ENCODE measurements around the gene ANKRD12.

ANKRD12 gene

DNA sequence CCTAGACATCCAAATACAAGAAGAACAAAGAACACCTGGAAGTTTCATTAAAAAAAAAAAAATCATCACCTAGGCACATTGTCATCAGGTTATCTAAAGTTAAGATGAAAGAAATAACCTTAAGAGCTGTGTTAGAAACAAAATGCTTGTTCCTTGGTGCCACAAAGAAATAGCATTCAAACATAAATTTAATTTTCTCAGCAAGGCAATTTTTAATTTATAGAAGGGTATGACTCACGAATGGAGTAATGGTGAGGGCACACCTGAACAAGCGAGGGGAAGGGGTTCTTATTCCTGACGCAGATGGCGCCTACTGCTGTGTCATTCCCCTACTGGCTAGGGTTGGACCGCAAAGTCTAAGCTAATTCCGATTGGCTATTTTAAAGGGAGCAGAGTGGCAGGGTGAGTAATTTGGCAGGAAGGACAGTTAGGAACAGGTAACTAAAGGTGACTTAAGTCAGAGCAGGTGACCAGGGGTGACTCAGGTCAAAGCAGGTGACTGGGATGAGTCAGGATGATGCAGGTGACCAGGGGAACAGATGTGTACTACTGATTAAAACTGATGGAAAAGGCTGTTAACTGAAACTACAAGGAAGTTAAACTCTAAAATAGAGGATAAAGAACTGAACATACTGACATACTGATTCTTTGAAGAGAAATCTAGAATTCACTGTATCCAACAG, 167.9 kb downstream of the ANKRD12 start:
- H3K27me3 Mint-ChIP-seq, result peaks cover 15% of the 10 kb centered on the region
- DNase-seq, result no peak
- H3K27ac Mint-ChIP-seq, result no peak overlapping the region
- H3K4me1 Mint-ChIP-seq, result no peaks in the 10 kb centered on the region
- H3K36me3 Mint-ChIP-seq, result no peaks in the 10 kb centered on the region
- H3K9me3 Mint-ChIP-seq, result peaks cover 23% of the 10 kb centered on the region
- CTCF ChIA-PET, result no interaction called here
- H3K4me3 Mint-ChIP-seq, result no peak overlapping the region

DNA sequence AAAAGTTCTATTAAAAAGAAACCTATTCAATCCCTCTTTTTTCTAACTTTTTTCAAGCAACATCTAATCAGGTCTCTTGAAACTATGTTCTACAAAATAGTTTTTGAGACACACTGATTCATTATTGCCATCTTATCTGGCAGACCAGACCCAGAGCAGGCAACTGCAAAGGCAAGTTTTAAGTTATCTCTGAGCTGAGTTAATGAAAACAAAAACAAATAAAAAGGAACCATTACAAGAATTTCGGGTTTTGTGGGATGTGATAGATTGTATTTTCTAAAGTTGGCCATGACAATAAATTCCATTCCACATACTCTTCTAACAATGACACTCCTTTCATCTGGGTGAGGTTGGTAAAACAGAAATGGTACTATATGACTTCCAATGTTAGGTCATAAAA, 182.8 kb downstream of the ANKRD12 start:
- DNase-seq, result no peak
- H3K4me3 Mint-ChIP-seq, result no peak overlapping the region
- no peaks in the 10 kb centered on the region for H3K9me3 Mint-ChIP-seq
- no peaks in the 10 kb centered on the region for H3K36me3 Mint-ChIP-seq
- no peaks in the 10 kb centered on the region for H3K4me1 Mint-ChIP-seq
- no peak overlapping the region for H3K27ac Mint-ChIP-seq
- H3K27me3 Mint-ChIP-seq, result peaks cover 12% of the 10 kb centered on the region
- CTCF ChIA-PET, result interaction anchor here (0.6 kb wide), 1 partner anchor 677 kb away, joined by 3 read pairs; no protein-coding TSS in a partner anchor

DNA sequence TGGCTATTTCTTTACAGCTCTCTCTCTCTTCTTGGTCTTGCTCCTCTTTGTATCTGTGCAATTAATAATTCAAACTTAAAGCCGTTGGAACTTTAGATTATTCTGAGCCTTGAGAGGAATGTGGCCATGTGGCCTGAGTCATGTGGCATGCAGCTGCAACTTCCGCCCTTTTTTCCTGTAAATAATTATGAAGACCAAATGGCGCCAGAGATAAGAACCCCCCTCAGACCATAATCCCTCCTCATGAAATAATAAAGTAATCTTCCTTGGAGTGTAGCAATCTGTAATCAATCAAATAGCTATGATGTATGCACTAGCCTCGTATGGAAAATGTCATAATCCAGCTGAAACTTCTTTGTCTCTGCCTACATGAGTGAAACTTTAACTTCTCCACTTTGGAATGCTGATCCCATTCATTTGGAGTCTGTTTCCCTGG, 184.5 kb downstream of the ANKRD12 start:
- peaks cover 10% of the 10 kb centered on the region for H3K27me3 Mint-ChIP-seq
- H3K27ac Mint-ChIP-seq, result no peak overlapping the region
- DNase-seq, result no peak
- H3K9me3 Mint-ChIP-seq, result no peaks in the 10 kb centered on the region
- H3K36me3 Mint-ChIP-seq, result no peaks in the 10 kb centered on the region
- no peak overlapping the region for H3K4me3 Mint-ChIP-seq
- no peaks in the 10 kb centered on the region for H3K4me1 Mint-ChIP-seq
- CTCF ChIA-PET, result no interaction called here

DNA sequence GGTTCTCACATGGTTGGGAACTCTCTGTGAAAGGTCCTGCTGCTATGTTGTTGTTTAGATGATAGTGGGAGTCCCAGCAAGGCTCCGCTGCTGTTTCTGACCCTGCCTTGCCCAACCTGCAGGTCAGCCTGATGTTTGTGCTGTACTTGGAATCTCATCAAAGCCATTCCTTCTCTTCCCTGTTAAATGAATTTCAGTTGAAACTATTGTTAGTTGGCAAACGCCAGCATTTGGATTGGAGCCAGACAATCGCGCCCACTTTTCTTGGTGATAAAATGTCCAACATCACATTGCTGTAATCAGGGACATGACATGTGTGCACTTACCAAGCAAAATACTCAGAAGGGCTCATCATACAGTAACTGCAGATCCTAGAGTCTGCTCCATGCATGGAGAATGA, 185.2 kb downstream of the ANKRD12 start:
- CTCF ChIA-PET, result no interaction called here
- Mint-ChIP-seq H3K27me3 (peaks cover 14% of the 10 kb centered on the region), H3K27ac (no peak overlapping the region), H3K9me3 (no peaks in the 10 kb centered on the region), H3K4me3 (no peak overlapping the region), H3K36me3 (no peaks in the 10 kb centered on the region), H3K4me1 (no peaks in the 10 kb centered on the region)
- no peak for DNase-seq

DNA sequence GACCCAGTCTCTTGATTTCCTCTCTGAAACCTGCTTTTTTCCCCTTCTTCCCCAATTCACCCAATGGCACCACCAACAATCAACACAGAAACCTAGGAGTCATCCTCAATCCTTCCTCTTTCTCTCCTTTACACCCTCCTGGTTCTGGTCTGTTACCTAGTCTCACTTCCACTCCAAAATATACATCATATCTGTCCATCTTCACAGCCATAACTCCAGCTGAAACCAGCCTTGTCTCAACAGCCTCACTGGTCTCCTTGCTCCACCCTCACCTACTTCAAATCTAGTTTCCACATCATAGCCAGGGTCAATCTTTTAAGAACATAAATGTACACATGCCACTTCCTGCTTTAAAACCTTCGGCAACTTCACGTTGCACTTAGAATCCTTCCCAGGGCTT, 186.2 kb downstream of the ANKRD12 start:
- H3K9me3 Mint-ChIP-seq, result no peaks in the 10 kb centered on the region

DNA sequence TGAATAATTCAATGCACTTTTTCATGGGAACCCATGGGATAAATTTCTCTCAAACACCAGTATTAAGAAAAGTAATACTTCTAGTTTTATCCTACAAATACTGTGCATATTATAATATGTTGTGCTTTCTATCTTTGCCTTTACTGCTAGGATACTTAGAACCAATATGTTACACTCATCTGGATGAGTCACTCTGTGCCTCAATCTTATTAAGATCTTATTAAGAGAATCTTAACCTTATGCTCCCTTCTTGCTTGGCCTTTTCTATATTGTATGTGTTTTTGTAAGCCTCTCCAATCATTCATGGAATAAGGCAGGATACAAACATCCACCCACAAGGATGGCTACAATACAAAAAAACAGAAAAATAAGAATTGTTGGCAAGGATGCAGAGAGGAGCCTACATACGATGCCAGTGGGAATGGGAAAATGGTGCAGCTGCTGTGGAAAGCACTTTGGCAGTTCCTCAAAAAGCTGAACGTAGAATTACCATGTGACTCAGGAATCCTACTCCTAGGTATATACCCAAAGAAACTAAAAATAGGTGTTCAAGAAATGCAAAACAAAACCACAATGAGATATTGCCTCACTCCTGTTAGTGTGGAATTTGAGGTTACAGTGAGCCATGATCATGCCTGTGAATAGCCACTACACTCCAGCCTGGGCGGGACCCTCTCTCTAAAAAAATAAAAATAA, 187.3 kb downstream of the ANKRD12 start:
- Mint-ChIP-seq H3K9me3 (no peaks in the 10 kb centered on the region), H3K36me3 (no peaks in the 10 kb centered on the region), H3K4me3 (no peak overlapping the region), H3K27ac (no peak overlapping the region), H3K27me3 (peaks cover 11% of the 10 kb centered on the region), H3K4me1 (no peaks in the 10 kb centered on the region)
- CTCF ChIA-PET, result no interaction called here
- DNase-seq, result no peak

More for the DNA sequence above, 186.2 kb downstream of the ANKRD12 start:
- Mint-ChIP-seq H3K4me3 (no peak overlapping the region), H3K27ac (no peak overlapping the region), H3K4me1 (no peaks in the 10 kb centered on the region), H3K27me3 (peaks cover 15% of the 10 kb centered on the region), H3K36me3 (no peaks in the 10 kb centered on the region)
- CTCF ChIA-PET, result no interaction called here
- no peak for DNase-seq

DNA sequence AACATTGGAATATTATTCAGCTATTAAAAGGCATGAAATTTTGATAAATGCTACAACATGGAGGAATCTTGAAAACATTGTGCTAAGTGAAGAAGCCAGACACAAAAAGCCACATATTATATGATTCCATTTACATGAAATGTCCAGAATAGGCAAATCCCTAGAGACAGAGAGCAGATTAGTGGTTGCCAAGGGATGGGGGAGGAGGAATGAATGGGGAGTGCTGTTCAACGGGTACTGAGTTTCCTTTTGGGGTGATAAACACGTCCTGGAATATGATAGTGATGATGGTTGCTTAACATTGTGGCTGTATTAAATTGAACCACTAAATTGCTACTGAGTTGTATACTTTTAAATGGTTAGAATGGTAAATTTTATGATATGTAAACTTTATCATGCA, 189.1 kb downstream of the ANKRD12 start:
- peaks cover 19% of the 10 kb centered on the region for H3K27me3 Mint-ChIP-seq

DNA sequence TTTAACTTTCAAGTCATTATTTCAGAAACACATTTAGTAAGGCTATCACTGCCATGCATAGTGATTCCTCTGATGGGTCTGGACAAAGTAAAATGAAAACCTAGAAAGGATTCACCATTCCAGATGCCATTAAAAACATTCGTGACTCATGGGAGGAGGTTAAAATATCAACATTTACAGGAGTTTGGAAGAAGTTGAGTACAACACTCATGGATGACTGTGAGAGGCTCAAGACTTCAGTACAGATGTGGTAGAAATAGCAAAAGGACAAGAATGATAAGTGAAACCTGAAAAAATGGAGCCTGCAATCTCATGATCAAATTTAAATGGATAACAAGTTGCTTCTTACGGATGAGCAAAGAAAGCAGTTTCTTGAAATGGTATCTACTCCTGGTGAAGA, 192.2 kb downstream of the ANKRD12 start:
- Mint-ChIP-seq H3K4me3 (no peak overlapping the region), H3K36me3 (no peaks in the 10 kb centered on the region), H3K9me3 (no peaks in the 10 kb centered on the region), H3K4me1 (peaks cover 2% of the 10 kb centered on the region), H3K27me3 (peaks cover 38% of the 10 kb centered on the region), H3K27ac (no peak overlapping the region)
- CTCF ChIA-PET, result no interaction called here
- DNase-seq, result no peak

More for the DNA sequence above, 189.1 kb downstream of the ANKRD12 start:
- CTCF ChIA-PET, result no interaction called here
- no peaks in the 10 kb centered on the region for H3K9me3 Mint-ChIP-seq
- no peaks in the 10 kb centered on the region for H3K4me1 Mint-ChIP-seq
- H3K4me3 Mint-ChIP-seq, result no peak overlapping the region
- H3K36me3 Mint-ChIP-seq, result no peaks in the 10 kb centered on the region
- no peak overlapping the region for H3K27ac Mint-ChIP-seq
- DNase-seq, result no peak

DNA sequence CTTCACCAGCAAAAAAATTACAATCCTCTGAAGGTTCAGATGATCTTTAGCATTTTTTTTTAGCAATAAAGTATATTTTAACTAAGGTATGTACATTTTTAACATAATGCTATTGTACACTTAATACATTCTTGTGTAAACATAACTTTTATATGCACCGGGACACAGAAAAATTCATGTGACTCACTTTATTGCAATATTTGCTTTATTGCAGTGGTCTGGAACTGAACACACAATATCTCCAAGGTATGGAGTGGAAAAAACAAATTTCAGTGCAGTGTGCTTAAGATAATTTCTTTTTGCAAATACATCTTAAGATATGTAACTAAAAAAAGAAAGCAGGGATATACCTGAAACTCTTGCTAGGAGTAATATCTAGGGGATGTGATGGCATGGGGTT, 192.9 kb downstream of the ANKRD12 start:
- Mint-ChIP-seq H3K27ac (no peak overlapping the region), H3K4me3 (no peak overlapping the region), H3K36me3 (no peaks in the 10 kb centered on the region), H3K4me1 (peaks cover 6% of the 10 kb centered on the region), H3K9me3 (no peaks in the 10 kb centered on the region), H3K27me3 (peaks cover 42% of the 10 kb centered on the region)
- CTCF ChIA-PET, result no interaction called here
- no peak for DNase-seq

DNA sequence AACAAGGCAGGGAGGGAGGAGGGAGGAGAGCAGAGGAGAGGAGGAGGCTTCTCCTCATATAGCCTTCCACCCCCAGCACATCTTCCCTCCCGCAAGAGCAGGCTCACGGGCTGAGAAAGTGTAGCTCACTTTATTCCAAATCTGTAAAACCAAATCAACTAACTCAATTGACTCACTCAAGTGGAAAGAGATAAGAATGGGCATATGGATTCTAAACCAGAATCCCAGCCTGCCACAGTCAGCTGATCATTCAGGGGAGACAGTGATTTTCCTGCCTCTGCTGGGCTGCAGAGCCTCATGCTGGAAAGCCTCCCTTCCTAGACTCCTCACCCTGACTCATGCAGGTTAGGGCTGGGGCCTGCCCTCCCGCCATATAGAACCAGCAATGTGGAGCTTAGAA, 193.8 kb downstream of the ANKRD12 start:
- Mint-ChIP-seq H3K4me1 (peaks cover 9% of the 10 kb centered on the region), H3K27me3 (peaks cover 42% of the 10 kb centered on the region), H3K36me3 (no peaks in the 10 kb centered on the region), H3K9me3 (no peaks in the 10 kb centered on the region), H3K27ac (no peak overlapping the region), H3K4me3 (no peak overlapping the region)
- DNase-seq, result no peak
- CTCF ChIA-PET, result no interaction called here

DNA sequence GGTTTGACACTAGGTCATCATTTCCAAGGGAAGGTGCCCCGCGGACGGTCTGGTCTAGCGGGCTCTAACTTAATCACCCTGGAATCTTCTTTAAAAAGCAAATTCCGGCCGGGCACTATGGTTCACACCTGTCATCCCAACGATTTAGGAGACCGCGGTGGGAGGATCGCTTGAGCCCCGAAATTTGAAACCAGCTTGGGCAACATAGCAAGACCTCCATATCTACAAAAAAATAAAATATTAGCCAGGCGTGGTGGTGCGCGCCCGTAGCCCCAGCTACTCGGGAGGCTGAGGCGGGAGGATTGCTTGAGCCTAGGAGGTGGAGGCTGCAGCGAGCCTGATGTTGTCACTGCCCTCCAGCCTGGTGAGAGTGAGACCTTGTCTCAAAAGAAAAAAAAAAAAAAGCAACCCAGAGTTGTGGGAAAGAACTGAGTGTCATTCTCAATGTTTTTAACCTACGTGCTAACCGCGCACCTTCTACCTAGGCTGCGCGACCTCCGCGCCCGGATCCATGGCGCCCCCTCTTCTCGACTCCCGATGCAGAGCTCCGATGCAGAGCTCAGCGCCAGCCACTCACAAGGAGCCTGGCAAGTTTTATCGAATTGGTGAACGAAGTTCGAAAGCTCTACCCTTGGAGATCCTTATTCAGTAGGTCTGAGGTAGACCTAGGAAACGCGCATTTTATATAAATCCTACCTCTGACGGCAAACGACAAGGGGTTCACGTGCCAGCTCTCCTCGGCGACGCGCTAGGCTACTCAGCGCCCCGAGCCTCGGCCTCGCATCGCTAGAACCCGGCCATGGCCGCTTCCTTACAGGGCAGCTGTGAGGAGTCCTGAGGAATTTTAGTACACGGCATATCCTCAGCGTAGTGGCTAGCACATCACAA, 197.1 kb downstream of the ANKRD12 start:
- Mint-ChIP-seq H3K4me3 (peak overlapping the region; percentile 79), H3K9me3 (no peaks in the 10 kb centered on the region), H3K27me3 (peaks cover 35% of the 10 kb centered on the region), H3K4me1 (peaks cover 30% of the 10 kb centered on the region), H3K36me3 (no peaks in the 10 kb centered on the region), H3K27ac (peak overlapping the region; percentile 79)
- CTCF ChIA-PET, result interaction anchor here (1.2 to 1.7 kb wide), 5 partner anchors 183 to 637 kb away, joined by 3 to 9 read pairs (median 3); no protein-coding TSS in a partner anchor
- DNase-seq, result no peak

DNA sequence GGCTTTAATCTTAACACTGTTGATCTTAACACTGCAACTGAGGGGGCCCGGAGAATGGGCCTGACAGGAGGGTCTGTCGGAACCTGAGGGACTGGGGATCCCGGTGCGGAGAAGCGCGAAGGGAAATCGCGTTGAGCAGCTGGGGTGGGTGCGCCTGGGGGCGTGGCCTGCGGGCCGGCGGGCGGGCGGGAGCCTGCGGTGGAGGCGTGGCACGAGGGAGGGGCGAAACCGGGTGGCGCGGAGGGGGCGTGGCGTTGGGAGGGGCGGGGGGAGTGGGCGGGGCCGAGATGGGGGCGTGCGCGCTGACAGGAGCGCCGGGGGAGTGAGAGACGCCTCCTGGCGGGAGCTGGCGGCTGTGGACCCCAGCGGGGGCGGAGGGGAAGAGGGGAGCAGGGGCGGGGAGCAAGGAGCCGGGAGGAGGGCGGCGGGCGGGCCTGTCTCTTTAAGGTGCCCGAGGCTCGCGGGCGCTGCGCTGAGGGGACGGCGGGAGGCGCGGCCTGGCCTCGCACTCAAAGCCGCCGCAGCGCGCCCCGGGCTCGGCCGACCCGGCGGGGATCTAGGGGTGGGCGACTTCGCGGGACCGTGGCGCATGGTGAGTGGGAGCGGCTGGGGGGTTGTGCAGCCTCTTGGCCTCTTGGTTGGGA, 197.9 kb downstream of the ANKRD12 start, which contains the start of gene TWSG1:
Gene TWSG1 (plus strand): TSS at position 445 of the 644 bp plus-strand sequence. CDS start 2,457 bp downstream, outside the sequence.
- Mint-ChIP-seq H3K4me3 (peak within 1 kb of the TSS; percentile 79), H3K9me3 (no peaks in the 10 kb centered on the region), H3K27me3 (peaks cover 35% of the 10 kb centered on the region), H3K27ac (peak within 1 kb of the TSS; percentile 79), H3K4me1 (peaks cover 30% of the 10 kb centered on the region), H3K36me3 (no peaks in the 10 kb centered on the region)
- CTCF ChIA-PET, result interaction anchor here (1.2 to 1.7 kb wide), 5 partner anchors 182 to 637 kb away, joined by 3 to 9 read pairs (median 3); no protein-coding TSS in a partner anchor
- peak; percentile 96 for DNase-seq

DNA sequence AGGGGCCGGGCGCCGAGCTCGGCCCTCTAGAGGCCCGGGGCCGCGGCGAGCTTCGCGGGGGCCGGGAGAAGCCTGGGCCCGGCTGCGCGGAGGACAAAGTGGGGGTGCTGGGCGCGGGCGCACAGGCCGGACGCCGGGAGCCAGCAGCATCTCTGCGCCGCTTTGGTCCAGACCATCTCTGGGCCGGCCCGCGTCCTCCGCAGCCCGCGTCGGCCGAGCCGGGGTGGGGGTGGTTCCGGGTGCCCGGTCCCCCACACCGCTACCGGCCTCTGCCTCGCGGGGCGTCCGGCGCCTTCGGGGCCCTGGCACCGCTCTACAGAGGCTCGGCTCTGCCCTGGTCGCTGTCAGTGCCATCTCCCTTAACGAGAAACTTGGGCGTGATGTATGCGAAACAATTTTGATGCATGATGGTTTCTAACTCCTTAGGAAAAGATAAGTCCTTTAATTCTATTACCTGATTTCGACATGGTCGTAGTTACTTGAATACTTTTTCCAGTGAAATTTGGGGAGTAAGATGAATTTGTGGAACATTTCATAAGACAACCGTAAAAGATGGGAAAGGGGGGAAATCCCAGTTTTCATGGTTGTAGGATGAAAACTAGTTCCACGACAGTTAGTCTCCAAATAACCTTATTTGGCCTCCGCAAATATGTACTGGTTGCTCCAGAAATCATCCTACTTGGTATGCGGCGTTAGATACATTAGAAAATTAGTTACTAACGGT, 198.6 kb downstream of the ANKRD12 start:
- peaks cover 30% of the 10 kb centered on the region for H3K4me1 Mint-ChIP-seq

More for the DNA sequence above, 198.6 kb downstream of the ANKRD12 start:
- Mint-ChIP-seq H3K36me3 (no peaks in the 10 kb centered on the region), H3K4me3 (peak overlapping the region; percentile 79), H3K27ac (peak overlapping the region; percentile 28), H3K9me3 (no peaks in the 10 kb centered on the region), H3K27me3 (peaks cover 33% of the 10 kb centered on the region)
- CTCF ChIA-PET, result interaction anchor here (1.2 to 1.7 kb wide), 4 partner anchors 182 to 264 kb away, joined by 3 to 9 read pairs (median 4); no protein-coding TSS in a partner anchor
- peak; percentile 60 for DNase-seq
